Loucy (cell line): ENCODE measurements around the gene PDE4A.

Experiments
- CTCF ChIP-seq: fragments of 200-600 bp; sonication (generic); conservative IDR thresholded peaks from 2 replicates; pipeline ENCODE4 v1.5.1; 2014; ENCODE audit warnings: mild to moderate bottlenecking, antibody characterized with exemption, low read length
- EZH2phosphoT487 ChIP-seq: fragments of 200-600 bp; IDR thresholded peaks from 2 replicates; pipeline ENCODE4 v1.6.1; 2018; ENCODE audit warnings: antibody characterized with exemption, mild to moderate bottlenecking, moderate library complexity, borderline replicate concordance

GRCh38 chr19:10372690-10373089, 47.6 kb upstream of the PDE4A start:
- TF ChIP-seq CTCF, result no peak
- no peak for TF ChIP-seq EZH2phosphoT487
